K562 (cell line): ENCODE results near the gene ADGRF1. TPM values are rescaled to one million over a fixed set of nuclear protein-coding genes. Genes with fewer than 3 reads are reported as not detected.

Experiments
- ATAC-seq: fragments of 200-7000 bp; cut with Tn5 transposase; 3 replicates; pipeline ENCODE4 v1.9.1; 2020; ENCODE audit warnings: moderate library complexity
- BruUV-seq: library from RNA; stranded (reverse); fragments of 400-500 nt; replicated peaks from 2 replicates; lab custom pipeline; 2021; lab: Mats Ljungman, UMichigan
- CTCF ChIA-PET: fragments of 300-600 bp; formaldehyde crosslinking; extraction: SDS; loops from one replicate; lab custom pipeline; 2021; ENCODE audit warnings: low intra/inter-chr PET ratio; lab: Yijun Ruan, JAX
- POLR2A ChIA-PET: fragments of 300-600, 350-650 bp; sonication (Branson Sonifier 250); formaldehyde crosslinking; extraction: SDS; loops from one replicate; lab custom pipeline; 2021; ENCODE audit warnings: antibody characterized with exemption, inconsistent platforms; lab: Yijun Ruan, JAX
- DNase-seq, 4 experiments: peaks; one replicate each; pipeline versions ENCODE4 v3.0.0 to v3.0.0-alpha.2; 2011 to 2018; ENCODE audit warnings: low spot score in 3 of 4, mixed read lengths in 3 of 4; ENCODE audit errors: extremely low read depth in 1 of 4
- FAIRE-seq: peaks from 2 replicates; lab custom pipeline; 2011; peaks lifted over from hg19 to GRCh38; lab: Jason Lieb, UNC
- H2AFZ ChIP-seq: 2 replicates; pipeline ENCODE4 v1.6.0; 2011; ENCODE audit warnings: low read depth, low read length, control low read depth, inconsistent platforms
- H3K27ac ChIP-seq: fragments of 200-600 bp; 3 replicates; pipeline ENCODE4 v1.8.0; 2011; ENCODE audit warnings: low read depth, mild to moderate bottlenecking, control low read depth, inconsistent platforms, low read length, moderate library complexity, mixed read lengths; ENCODE audit errors: extremely low read depth
- H3K27me3 ChIP-seq, 2 experiments: fragments of 300-600 bp in 1 of 2; 2 replicates in 1 of 2; 3 replicates in 1 of 2; pipeline versions ENCODE4 v1.6.0 to v1.8.0; 2011; ENCODE audit warnings: inconsistent platforms in 2 of 2, low read length in 2 of 2, mild to moderate bottlenecking in 1 of 2, mixed read lengths in 1 of 2, moderate library complexity in 1 of 2; ENCODE audit not compliant: control insufficient read depth in 2 of 2, insufficient read depth in 2 of 2
- H3K36me3 ChIP-seq: fragments of 300-600 bp; 3 replicates; pipeline ENCODE4 v1.8.0; 2011; ENCODE audit warnings: mild to moderate bottlenecking, low read length, inconsistent platforms; ENCODE audit not compliant: control insufficient read depth, insufficient read depth
- H3K4me1 ChIP-seq, 2 experiments: fragments of 200-600 bp in 1 of 2; replicated peaks in 1 of 2; 2 replicates in 1 of 2; 3 replicates in 1 of 2; pipeline versions ENCODE4 v1.5.1 to v1.8.0; 2011; ENCODE audit warnings: inconsistent platforms in 2 of 2, low read length in 2 of 2, mild to moderate bottlenecking in 1 of 2, mixed read lengths in 1 of 2, moderate library complexity in 1 of 2; ENCODE audit not compliant: control insufficient read depth in 2 of 2, insufficient read depth in 2 of 2
- H3K4me2 ChIP-seq: 2 replicates; pipeline ENCODE4 v1.6.1; 2011; ENCODE audit warnings: low read length, control low read depth, inconsistent platforms, mixed read lengths; ENCODE audit not compliant: insufficient read depth
- H3K4me3 ChIP-seq: fragments of 200-600 bp; sonication (generic), shearing (Covaris generic); 2 replicates; pipeline ENCODE4 v1.5.1; 2016; ENCODE audit warnings: control low read depth, inconsistent platforms
- H3K79me2 ChIP-seq: fragments of 200-600 bp; 3 replicates; pipeline ENCODE4 v1.8.0; 2011; ENCODE audit warnings: low read length, inconsistent platforms; ENCODE audit not compliant: control insufficient read depth, insufficient read depth
- H3K9ac ChIP-seq, 2 experiments: 2 replicates each; pipeline versions ENCODE4 v1.6.0 to v1.6.1; 2011; ENCODE audit warnings: low read depth in 2 of 2, low read length in 2 of 2, control low read depth in 1 of 2, inconsistent platforms in 1 of 2, mild to moderate bottlenecking in 1 of 2, mixed read lengths in 1 of 2; ENCODE audit not compliant: insufficient read depth in 1 of 2
- H3K9me1 ChIP-seq: one replicate; pipeline ENCODE4 v1.6.0; 2011; ENCODE audit warnings: inconsistent platforms, mild to moderate bottlenecking, low read length, moderate library complexity; ENCODE audit not compliant: control insufficient read depth, insufficient read depth
- H3K9me3 ChIP-seq: replicated peaks from 2 replicates; pipeline ENCODE4 v1.5.1; 2011; ENCODE audit warnings: low read depth, low read length, inconsistent platforms; ENCODE audit not compliant: control insufficient read depth, insufficient read depth
- H4K20me1 ChIP-seq: replicated peaks from 2 replicates; pipeline ENCODE4 v1.6.1; 2011; ENCODE audit warnings: low read length, inconsistent platforms, mixed read lengths; ENCODE audit not compliant: control insufficient read depth, insufficient read depth
- BCL6 ChIP-seq: fragments of 250-450 bp; sonication (Bioruptor Pico); IDR thresholded peaks from 2 replicates; pipeline ENCODE4 v1.4.0; 2020
- CTCF ChIP-seq, 3 experiments: IDR thresholded peaks in 2 of 3; conservative IDR thresholded peaks in 1 of 3; 2 replicates each; pipeline ENCODE4 v1.5.1; 2011 to 2012; ENCODE audit warnings: low read length in 3 of 3, mild to moderate bottlenecking in 3 of 3, control low read depth in 2 of 3, improper control_type of control experiment in 1 of 3, inconsistent platforms in 1 of 3, low read depth in 1 of 3, mixed read lengths in 1 of 3, moderate library complexity in 1 of 3; ENCODE audit not compliant: insufficient read depth in 2 of 3
- CTCFL ChIP-seq: IDR thresholded peaks from 2 replicates; pipeline ENCODE4 v1.6.1; 2011; ENCODE audit warnings: borderline replicate concordance, low read depth, mild to moderate bottlenecking, moderate library complexity, low read length; ENCODE audit not compliant: insufficient read depth, poor library complexity, severe bottlenecking
- DNMT1 ChIP-seq: fragments of 450-650 bp; IDR thresholded peaks from 2 replicates; pipeline ENCODE4 v1.6.1; 2016; ENCODE audit warnings: antibody characterized with exemption, mild to moderate bottlenecking
- KDM1A ChIP-seq, 2 experiments: fragments of 450-650 bp; IDR thresholded peaks; 2 replicates each; pipeline ENCODE4 v1.6.1; 2016; ENCODE audit warnings: mild to moderate bottlenecking in 2 of 2
- KLF16 ChIP-seq: IDR thresholded peaks from 2 replicates; pipeline ENCODE4 v1.6.1; 2016; ENCODE audit warnings: antibody characterized with exemption
- MCM7 ChIP-seq, 2 experiments: fragments of 450-650 bp; IDR thresholded peaks; 2 replicates each; pipeline ENCODE4 v1.6.1; 2016 to 2018
- MEF2D ChIP-seq: conservative IDR thresholded peaks from 2 replicates; pipeline ENCODE4 v1.6.1; 2016; ENCODE audit warnings: low read depth, missing genetic modification characterization, missing compliant biosample characterization
- POLR3G ChIP-seq: IDR thresholded peaks from 2 replicates; pipeline ENCODE4 v1.6.1; 2011; ENCODE audit not compliant: insufficient read length, insufficient replicate concordance; ENCODE audit errors: extremely low read depth
- TGIF2 ChIP-seq: sonication (generic); formaldehyde crosslinking; IDR thresholded peaks from 2 replicates; pipeline ENCODE4 v1.8.1; 2022; ENCODE audit warnings: mild to moderate bottlenecking, missing genetic modification reagents, moderate library complexity
- THAP7 ChIP-seq: fragments of 250-450 bp; sonication (Bioruptor Pico); IDR thresholded peaks from 2 replicates; pipeline ENCODE4 v1.5.0; 2021
- WHSC1 ChIP-seq: IDR thresholded peaks from one replicate; pipeline ENCODE4 v1.6.1; 2012; ENCODE audit warnings: low read length, control low read depth, inconsistent platforms
- ZNF395 ChIP-seq: fragments of 200-800 bp; sonication (Bioruptor generic); IDR thresholded peaks from 2 replicates; pipeline ENCODE4 v1.6.1; 2017; ENCODE audit warnings: missing genetic modification characterization, missing compliant biosample characterization
- ZNF449 ChIP-seq: fragments of 250-450 bp; sonication (Bioruptor Pico); IDR thresholded peaks from 2 replicates; pipeline ENCODE4 v1.8.0; 2022; ENCODE audit warnings: moderate library complexity, mild to moderate bottlenecking, inconsistent platforms
- ZNF766 ChIP-seq: fragments of 200-800 bp; sonication (Bioruptor generic); conservative IDR thresholded peaks from 2 replicates; pipeline ENCODE4 v1.6.1; 2016; ENCODE audit warnings: missing genetic modification characterization, missing compliant biosample characterization
- WGBS: fragments of 100-300 bp; shearing (Covaris generic); methylation state at CpG from one replicate; pipeline ENCODE4 v1.1.6; 2016; ENCODE audit warnings: low coverage, mixed read lengths; ENCODE audit not compliant: insufficient coverage; ENCODE audit errors: missing lambda C conversion rate; 5-methylcytosine and 5-hydroxymethylcytosine counted together
- in situ Hi-C: fragments of 300-500 bp; cut with MboI; formaldehyde crosslinking; loops from 4 replicates; pipeline ENCODE4 v1.15.0; 2018; ENCODE audit warnings: inconsistent platforms, mixed read lengths
- intact Hi-C: fragments of 100-400 bp; cut with micrococcal nuclease; formaldehyde crosslinking; loops from 2 replicates; pipeline ENCODE4 v1.14.2; 2022
- polyA plus RNA-seq, 8 experiments: library from polyadenylated mRNA; depleted of rRNA in 4 of 8; stranded (reverse) in 5 of 8; unstranded in 3 of 8; fragments of >200 nt; fragmentation: Nextera tagmentation in 2 of 8; fragmentation: Illumina TruSeq in 1 of 8; extraction: Ambion mirVana in 2 of 8; extraction: Trizol in 1 of 8; gene quantifications; 2 replicates each; pipeline versions ENCODE4 v1.2.1 to v1.2.3, GENCODE V29; 2011 to 2014; ENCODE audit warnings: inconsistent platforms in 1 of 8, missing spikeins in 1 of 8
- total RNA-seq, 7 experiments: library from RNA; depleted of rRNA in 6 of 7; stranded (reverse); fragments of >200 nt in 6 of 7; fragmentation: Illumina TruSeq in 2 of 7; extraction: Trizol in 2 of 7; gene quantifications; 2 replicates each; pipeline versions ENCODE4 v1.2.1 to v1.2.3, GENCODE V29; 2011 to 2021; ENCODE audit warnings: low replicate concordance in 1 of 7

ADGRF1 gene
- total and polyA plus RNA-seq, 9 of the 15 experiments (the other 6 are each of a cell fraction or from before 2014, with no cell fraction given) = not detected

- TF ChIP-seq CTCF (IDR thresholded peaks at IDR 0.05 in 2 of 3, conservative IDR thresholded peaks at IDR 0.05 in 1 of 3; ENCODE audit: insufficient read depth in 2 of 3, low read depth in 1 of 3, low read length in 3 of 3) = peak; percentile 48 to 54 (median 53)
- TF ChIP-seq ZNF449 (CRISPR knock-in tag) = no peak
- TF ChIP-seq BCL6 = no peak
- peak; percentile 31 for TF ChIP-seq CTCFL
Measured at GRCh38 chr6:47079638-47080037, 37.5 kb upstream of the ADGRF1 start (continued).

GRCh38 chr6:47078991-47079390, 36.9 kb upstream of the ADGRF1 start:
- no peak overlapping the region for H3K4me2 ChIP-seq
- BruUV-seq = no TSS peak
- peaks cover 16 to 20% of the 10 kb centered on the region in 2 experiments; a peak in 4 of 5 replicates for H3K27me3 ChIP-seq
- H4K20me1 ChIP-seq = no peaks in the 10 kb centered on the region
- no peak overlapping the region for H3K9ac ChIP-seq
- H3K27ac ChIP-seq = no peak overlapping the region
- H3K4me1 ChIP-seq = no peaks in the 10 kb centered on the region
- no peaks in the 10 kb centered on the region for H3K36me3 ChIP-seq
- CTCF ChIA-PET = no interaction called here
- WGBS = 2% methylated on average over 6 of the region's 6 CpGs
- DNase-seq (no peak), FAIRE-seq (no peak), ATAC-seq (no peak)
- POLR2A ChIA-PET = no interaction called here
- intact Hi-C loops = no loop called here
- no peak overlapping the region for H3K4me3 ChIP-seq
- H3K9me1 ChIP-seq = no peaks in the 10 kb centered on the region
- no peak overlapping the region for H2AFZ ChIP-seq
- in situ Hi-C loops = no loop called here
- H3K9me3 ChIP-seq = no peaks in the 10 kb centered on the region
- no peaks in the 10 kb centered on the region for H3K79me2 ChIP-seq
- TF ChIP-seq WHSC1 (no peak), KLF16 (no peak), KDM1A (IDR thresholded peaks at IDR 0.05) (no peak), MEF2D (tag) (no peak), DNMT1 (no peak), TGIF2 (no peak), MCM7 (IDR thresholded peaks at IDR 0.05) (no peak), POLR3G (no peak), THAP7 (CRISPR knock-in tag) (no peak), ZNF395 (CRISPR knock-in tag) (no peak), ZNF766 (CRISPR knock-in tag) (no peak)
